IMR-90 (cell line): ENCODE results near the gene TECPR2.

Experiments
- CTCF ChIP-seq: conservative IDR thresholded peaks from 2 replicates; pipeline ENCODE4 v1.5.1; 2012; ENCODE audit warnings: mild to moderate bottlenecking, low read depth, low read length, improper control_type of control experiment
- ELK1 ChIP-seq: fragments of 150-350 bp; IDR thresholded peaks from 2 replicates; pipeline ENCODE4 v1.6.1; 2016; ENCODE audit warnings: low read depth, mild to moderate bottlenecking, low read length, moderate library complexity, borderline replicate concordance
- POLR2A ChIP-seq: IDR thresholded peaks from 2 replicates; pipeline ENCODE4 v1.6.1; 2012; ENCODE audit warnings: mild to moderate bottlenecking, low read depth, low read length
- SMC3 ChIP-seq: fragments of 150-350 bp; IDR thresholded peaks from 2 replicates; pipeline ENCODE4 v1.6.1; 2016; ENCODE audit warnings: low read depth, mild to moderate bottlenecking, antibody characterized with exemption, low read length, moderate library complexity

GRCh38 chr14:102486513-102487203 is 123.9 kb downstream of the TECPR2 start:
- TF ChIP-seq CTCF (no peak), POLR2A (no peak), ELK1 (no peak), SMC3 (no peak)
